Psoas muscle (tissue), 8 donors: ENCODE measurements around the gene PSMB7. TPM values are rescaled to one million over a fixed set of nuclear protein-coding genes. Genes with fewer than 3 reads are reported as not detected.

Source experiments
- ATAC-seq, 4 donors: fragments of 200-7000 bp; cut with Tn5 transposase; one replicate each; pipeline ENCODE4 v1.9.1; 2020; ENCODE audit warnings: moderate library complexity in 3 of 4, mild to moderate bottlenecking in 2 of 4
- DNase-seq, 2 donors: peaks; one replicate each; pipeline ENCODE4 v3.0.0-alpha.2; 2020
- H3K27ac ChIP-seq: fragments of 200-600 bp; one replicate; pipeline ENCODE4 v1.8.0; 2022
- H3K27me3 ChIP-seq, 3 donors: fragments of 200-600 bp in 1 of 3; one replicate each; pipeline versions ENCODE4 v1.6.1 to v1.8.0; 2013 to 2022; ENCODE audit warnings: low read length in 2 of 3, mild to moderate bottlenecking in 2 of 3, moderate library complexity in 1 of 3; ENCODE audit not compliant: insufficient read depth in 3 of 3
- H3K36me3 ChIP-seq, 2 donors: fragments of 200-600 bp in 1 of 2; one replicate each; pipeline versions ENCODE4 v1.6.1 to v1.8.0; 2013 to 2022; ENCODE audit warnings: low read depth in 1 of 2, mild to moderate bottlenecking in 1 of 2, moderate library complexity in 1 of 2; ENCODE audit not compliant: insufficient read depth in 1 of 2
- H3K4me1 ChIP-seq: fragments of 200-600 bp; one replicate; pipeline ENCODE4 v1.8.0; 2022
- H3K4me3 ChIP-seq: fragments of 200-600 bp; one replicate; pipeline ENCODE4 v1.8.0; 2022; ENCODE audit warnings: mild to moderate bottlenecking
- H3K9me3 ChIP-seq: fragments of 200-600 bp; one replicate; pipeline ENCODE4 v1.8.0; 2022
- CTCF ChIP-seq: fragments of 200-600 bp; IDR thresholded peaks from one replicate; pipeline ENCODE4 v1.8.0; 2022; ENCODE audit warnings: antibody characterized with exemption
- WGBS, 3 donors: extraction: QIAGEN DNeasy Blood & Tissue Kit; methylation state at CpG; one replicate each; pipeline versions ENCODE4 v1.1.6 to v1.1.7; 2013; 5-methylcytosine and 5-hydroxymethylcytosine counted together
- intact Hi-C, 2 donors: fragments of 100-400 bp; cut with DNase I; formaldehyde crosslinking; loops; one replicate each; pipeline versions ENCODE4 v1.11.0 to v1.14.2; 2022
- polyA plus RNA-seq, 3 donors: library from polyadenylated mRNA; stranded (reverse); fragments of 200-250 nt; gene quantifications; one replicate each; pipeline ENCODE4 v1.2.3, GENCODE V29; 2013
- total RNA-seq, 4 donors: library from RNA; stranded (reverse); fragmentation: NEBNext Ultra II Directional in 2 of 4; extraction: Animal tissue kit (Norgen Biotek cat#: 25700) in 2 of 4; gene quantifications; one replicate each; pipeline versions ENCODE4 v1.2.1 to v1.2.4, GENCODE V29; 2021 to 2023
- donor health status: healthy with polysubstance abuse.
- donor health status: DM: no; HTN: no; CAD: no; lungs with moderate emphysema.
- donor health status: Bipolar disorder and iron deficiency.
- donor health status: healthy.
- donor health status: DM: yes; HTN: yes; CAD: no.
- donor health status: DM: no; HTN: no; CAD: no.
- donor health status: DM: no; HTN: no; CAD: no.
- donor health status: DM: yes; HTN: yes; CAD: no.

PSMB7 gene
- total and polyA plus RNA-seq, 7 donors: 144 to 421 (median 189) TPM

DNA sequence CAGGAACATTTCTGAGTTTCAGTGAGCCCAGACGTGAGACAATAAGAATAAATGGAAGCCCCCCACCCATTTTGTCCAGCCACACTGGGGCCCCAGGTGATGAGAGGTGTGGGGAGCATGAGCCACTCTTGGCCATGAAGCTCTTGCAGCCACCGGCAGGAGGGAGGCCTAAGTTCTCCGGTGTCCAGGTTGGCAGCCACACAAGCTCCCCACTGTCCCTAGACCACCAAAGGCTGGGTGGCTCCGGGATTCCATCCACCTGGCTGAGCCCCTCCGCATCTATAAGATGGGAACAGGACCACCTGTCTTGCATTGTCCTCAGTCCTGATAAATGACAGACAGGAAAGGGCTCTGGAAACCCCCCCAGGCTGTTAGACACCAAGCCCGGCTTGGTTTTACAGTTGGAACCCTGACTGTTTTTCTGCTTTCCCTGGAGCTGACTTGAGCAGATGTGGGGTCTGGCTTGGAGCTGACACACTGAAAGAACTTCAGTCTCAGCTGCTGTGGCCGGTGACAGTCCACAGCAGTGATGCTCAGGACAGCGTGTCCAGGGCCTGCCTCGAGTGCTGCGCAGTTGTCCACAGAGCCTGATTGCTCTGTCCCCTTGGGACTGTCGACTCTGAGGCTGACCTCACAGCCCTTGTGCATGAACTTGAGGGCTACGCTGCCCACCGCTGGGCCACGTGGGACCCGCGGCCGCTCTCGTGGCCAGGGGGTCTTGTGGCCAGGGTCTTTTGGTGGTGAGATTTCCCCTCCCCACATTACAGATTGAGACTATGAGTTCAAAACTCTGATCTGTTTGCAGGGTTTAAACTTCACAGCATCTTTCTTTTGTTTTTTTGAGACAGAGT, 74.8 kb downstream of the PSMB7 start:
- H3K36me3 ChIP-seq: peaks cover 0 to 16% of the 10 kb centered on the region in 2 donors
- no peaks in the 10 kb centered on the region for H3K27me3 ChIP-seq
- ATAC-seq: no peak
- H3K27ac ChIP-seq: no peak overlapping the region
- no peak overlapping the region for H3K4me3 ChIP-seq
- WGBS, 3 donors: 39 to 57% (median 39%) methylated on average over 17 to 18 of the region's 18 CpGs
- H3K9me3 ChIP-seq: peaks cover 7% of the 10 kb centered on the region
- TF ChIP-seq CTCF: no peak
- H3K4me1 ChIP-seq: peaks cover 15% of the 10 kb centered on the region
- peak in 1 of 2 donors; percentile 40 for DNase-seq
- intact Hi-C loops: no loop called here

- DNase-seq (no peak), ATAC-seq (no peak)
- Histone ChIP-seq H3K4me3 (no peak overlapping the region), H3K27ac (no peak overlapping the region), H3K27me3 (no peaks in the 10 kb centered on the region), H3K36me3 (peaks cover 0 to 9% of the 10 kb centered on the region in 2 donors), H3K9me3 (peaks cover 7% of the 10 kb centered on the region), H3K4me1 (peaks cover 15% of the 10 kb centered on the region)
- intact Hi-C loops: no loop called here
- no peak for TF ChIP-seq CTCF
- 56 to 60% (median 58%) methylated on average over 12 to 13 of the region's 13 CpGs for whole genome bisulfite sequencing, 3 donors
Measured at GRCh38 chr9:124339603-124340146, 75.6 kb downstream of the PSMB7 start.

- H3K27ac ChIP-seq: no peak overlapping the region
- no peaks in the 10 kb centered on the region for H3K27me3 ChIP-seq
- DNase-seq (no peak), ATAC-seq (no peak)
- H3K9me3 ChIP-seq: peaks cover 7% of the 10 kb centered on the region
- no peak overlapping the region for H3K4me3 ChIP-seq
- no peak for TF ChIP-seq CTCF
- 99% methylated on average over 5 of the region's 5 CpGs for WGBS, 3 donors
- intact Hi-C loops: no loop called here
- H3K4me1 ChIP-seq: peaks cover 9% of the 10 kb centered on the region
- H3K36me3 ChIP-seq: peaks cover 0 to 9% of the 10 kb centered on the region in 2 donors
Measured at GRCh38 chr9:124337562-124337961, 77.7 kb downstream of the PSMB7 start.

- Histone ChIP-seq H3K27ac (no peak overlapping the region), H3K36me3 (peaks cover 0 to 16% of the 10 kb centered on the region in 2 donors), H3K4me1 (no peaks in the 10 kb centered on the region), H3K9me3 (peaks cover 7% of the 10 kb centered on the region), H3K4me3 (no peak overlapping the region), H3K27me3 (no peaks in the 10 kb centered on the region)
- 88 to 89% (median 89%) methylated on average over 14 of the region's 14 CpGs for WGBS, 3 donors
- DNase-seq (no peak), ATAC-seq (no peak)
- no peak for TF ChIP-seq CTCF
- intact Hi-C loops: no loop called here
Measured at GRCh38 chr9:124335320-124335707, 79.9 kb downstream of the PSMB7 start.
